Stimulated activated CD4-positive, alpha-beta T cell treated with anti-CD3 and anti-CD28 coated beads, TNF-alpha, amount 100 ng/mL, for 4 hours (primary cell): ENCODE results near the gene CPNE2.

Source experiments
- DNase-seq, 3 experiments: peaks; one replicate each; pipeline ENCODE4 v3.0.0-alpha.2; 2020; ENCODE audit warnings: low read depth in 3 of 3

CPNE2 gene

GRCh38 chr16:57123974-57124674 is 31.7 kb downstream of the CPNE2 start:
- no peak for DNase-seq

GRCh38 chr16:57125376-57125775 is 33.0 kb downstream of the CPNE2 start:
- no peak for DNase-seq

GRCh38 chr16:57125969-57126368 is 33.6 kb downstream of the CPNE2 start:
- no peak for DNase-seq

- DNase-seq = no peak
Measured at GRCh38 chr16:57126411-57126810, 34.0 kb downstream of the CPNE2 start.

GRCh38 chr16:57127037-57127763 is 34.8 kb downstream of the CPNE2 start:
- DNase-seq = no peak

- DNase-seq = no peak
Measured at GRCh38 chr16:57127836-57128235, 35.5 kb downstream of the CPNE2 start.

GRCh38 chr16:57128771-57129389 is 36.5 kb downstream of the CPNE2 start:
- no peak for DNase-seq

GRCh38 chr16:57130950-57131321 is 38.6 kb downstream of the CPNE2 start:
- no peak for DNase-seq

- no peak for DNase-seq
Measured at GRCh38 chr16:57131351-57131970, 39.1 kb downstream of the CPNE2 start.

- DNase-seq = no peak
Measured at GRCh38 chr16:57132470-57132869, 40.1 kb downstream of the CPNE2 start.

- no peak for DNase-seq
Measured at GRCh38 chr16:57133031-57133430, 40.6 kb downstream of the CPNE2 start.

- DNase-seq = no peak
Measured at GRCh38 chr16:57133886-57134285, 41.5 kb downstream of the CPNE2 start.

- DNase-seq = no peak
Measured at GRCh38 chr16:57134982-57135381, 42.6 kb downstream of the CPNE2 start.

GRCh38 chr16:57137043-57137442 is 44.7 kb downstream of the CPNE2 start:
- DNase-seq = no peak

- no peak for DNase-seq
Measured at GRCh38 chr16:57137566-57138273, 45.3 kb downstream of the CPNE2 start.

GRCh38 chr16:57138281-57138935 is 46.0 kb downstream of the CPNE2 start:
- DNase-seq = no peak

- no peak for DNase-seq
Measured at GRCh38 chr16:57140931-57141668, 48.7 kb downstream of the CPNE2 start.

GRCh38 chr16:57141822-57142631 is 49.6 kb downstream of the CPNE2 start:
- DNase-seq = peak in 1 of 3 experiments; percentile 7

GRCh38 chr16:57143149-57143921 is 51.0 kb downstream of the CPNE2 start:
- no peak for DNase-seq
